ENCODE measurements around the gene HBQ1. TPM values are rescaled to one million over a fixed set of nuclear protein-coding genes. Genes with fewer than 3 reads are reported as not detected.
A peak's percentile ranks its signal among the peaks of the same experiment; 100 is the strongest.
"Not testable (repeated sequence)": the region's sequence is repeated elsewhere in the genome, so short reads cannot be mapped to it uniquely, and the experiment has no call there.

HBQ1 gene
- polyA plus RNA-seq (ENCODE audit: insufficient read length in 4 of 4), result 1 to 10 TPM in 2 of 4 donors, under 1 TPM in 1, not detected in 1; 0.85 to 4.5 (median 1.1) TPM

DNA sequence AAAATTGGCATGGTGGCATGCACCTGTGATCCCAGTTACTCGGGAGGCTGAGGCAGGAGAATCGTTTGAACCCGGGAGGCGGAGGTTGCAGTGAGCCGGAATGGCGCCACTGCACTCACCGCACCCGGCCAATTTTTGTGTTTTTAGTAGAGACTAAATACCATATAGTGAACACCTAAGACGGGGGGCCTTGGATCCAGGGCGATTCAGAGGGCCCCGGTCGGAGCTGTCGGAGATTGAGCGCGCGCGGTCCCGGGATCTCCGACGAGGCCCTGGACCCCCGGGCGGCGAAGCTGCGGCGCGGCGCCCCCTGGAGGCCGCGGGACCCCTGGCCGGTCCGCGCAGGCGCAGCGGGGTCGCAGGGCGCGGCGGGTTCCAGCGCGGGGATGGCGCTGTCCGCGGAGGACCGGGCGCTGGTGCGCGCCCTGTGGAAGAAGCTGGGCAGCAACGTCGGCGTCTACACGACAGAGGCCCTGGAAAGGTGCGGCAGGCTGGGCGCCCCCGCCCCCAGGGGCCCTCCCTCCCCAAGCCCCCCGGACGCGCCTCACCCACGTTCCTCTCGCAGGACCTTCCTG, at the start of gene HBQ1:
TSS of gene HBQ1 (plus strand) at position 359 of the 575 bp plus-strand sequence. CDS start at position 387, 28 bp downstream.
- no peak for DNase-seq (ENCODE audit: low read depth in 4 of 4, low spot score in 3 of 4)

DNA sequence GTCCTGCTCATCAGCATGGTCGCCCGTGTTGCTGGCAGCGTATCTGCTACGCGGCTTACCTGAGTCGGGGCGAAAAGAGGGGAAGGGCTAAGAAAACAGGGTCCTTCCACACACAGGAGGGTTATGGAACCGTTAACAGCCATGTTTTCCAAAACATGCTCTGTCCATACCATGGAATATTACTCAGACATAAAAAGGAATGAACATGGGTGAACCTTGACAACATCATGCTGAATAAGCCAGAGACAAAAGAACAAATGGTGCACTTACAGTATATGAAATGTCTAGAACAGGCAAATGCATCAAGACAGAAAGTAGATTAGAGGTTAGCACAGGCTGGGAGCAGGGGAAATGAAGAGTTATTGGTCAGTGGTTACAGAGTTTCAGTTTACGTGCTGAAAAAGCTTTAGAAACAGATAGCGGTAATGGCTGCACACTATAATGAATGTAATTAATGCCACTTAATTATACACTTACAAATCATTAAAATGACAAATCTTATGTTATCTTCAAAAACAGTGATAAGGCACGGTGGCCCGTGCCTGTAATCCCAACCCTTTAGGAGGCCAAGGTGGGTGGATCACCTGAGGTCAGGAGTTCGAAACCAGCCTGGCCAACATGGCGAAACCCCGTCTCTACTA, 49.6 kb upstream of the HBQ1 start:
- no peak for DNase-seq (ENCODE audit: low read depth in 4 of 4, low spot score in 3 of 4)

DNA sequence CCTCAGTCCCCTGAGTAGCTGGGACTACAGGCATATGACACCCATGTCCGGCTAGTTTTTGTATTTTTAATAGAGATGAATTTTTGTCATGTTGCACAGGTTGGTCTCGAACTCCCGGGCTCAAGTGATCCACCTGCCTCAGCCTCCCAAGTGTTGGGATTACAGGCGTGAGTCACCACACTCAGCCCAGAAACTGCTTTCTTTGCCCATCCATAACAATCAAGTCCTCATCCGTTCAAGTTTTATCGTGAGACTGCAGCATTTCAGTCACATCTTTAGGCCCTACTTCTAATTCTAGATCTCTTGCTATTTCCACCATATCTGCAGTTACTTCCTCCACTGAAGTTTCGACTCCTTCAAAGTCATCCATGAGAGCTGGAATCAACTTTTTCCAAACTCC, 48.1 kb upstream of the HBQ1 start:
- DNase-seq (ENCODE audit: low read depth in 4 of 4, low spot score in 3 of 4), result no peak

DNA sequence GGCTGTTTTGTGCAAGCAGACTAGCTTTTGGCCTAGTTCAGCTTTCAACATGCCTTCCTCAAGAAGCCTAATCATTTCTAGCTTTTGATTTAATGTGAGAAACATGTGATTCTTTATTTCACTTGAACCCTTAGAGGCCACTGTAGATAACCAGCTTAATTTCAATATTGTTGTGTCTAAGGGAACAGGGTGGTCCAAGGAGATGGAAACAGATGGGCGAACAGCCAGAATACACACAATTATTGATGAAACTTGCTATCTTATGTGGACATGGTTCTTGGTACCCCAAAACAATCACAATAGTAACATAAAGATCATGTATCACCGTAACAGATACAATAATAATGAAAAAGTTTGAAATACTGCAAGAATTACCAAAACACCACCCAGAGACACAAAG, 46.5 kb upstream of the HBQ1 start:
- no peak for DNase-seq (ENCODE audit: low read depth in 4 of 4, low spot score in 3 of 4)

DNA sequence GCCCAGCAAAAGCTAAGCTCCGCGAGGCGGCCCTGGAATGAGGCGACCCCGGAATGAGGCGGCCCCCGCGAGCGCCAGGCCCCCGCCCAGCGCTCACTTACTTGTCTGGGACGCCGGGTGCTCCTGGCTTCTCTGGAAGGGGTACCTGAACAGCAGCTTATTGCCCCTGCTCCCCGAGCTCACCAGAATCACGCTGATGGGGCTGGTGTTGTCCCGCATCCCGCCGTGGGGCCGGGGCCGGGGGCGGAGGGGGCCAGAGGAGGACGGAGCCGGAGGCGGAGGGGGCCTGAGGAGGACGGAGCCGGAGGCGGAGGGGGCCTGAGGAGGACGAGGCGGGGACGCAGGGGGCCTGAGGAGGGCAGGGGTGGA, 42.2 kb upstream of the HBQ1 start:
- DNase-seq (ENCODE audit: low read depth in 4 of 4, low spot score in 3 of 4), result no peak

DNA sequence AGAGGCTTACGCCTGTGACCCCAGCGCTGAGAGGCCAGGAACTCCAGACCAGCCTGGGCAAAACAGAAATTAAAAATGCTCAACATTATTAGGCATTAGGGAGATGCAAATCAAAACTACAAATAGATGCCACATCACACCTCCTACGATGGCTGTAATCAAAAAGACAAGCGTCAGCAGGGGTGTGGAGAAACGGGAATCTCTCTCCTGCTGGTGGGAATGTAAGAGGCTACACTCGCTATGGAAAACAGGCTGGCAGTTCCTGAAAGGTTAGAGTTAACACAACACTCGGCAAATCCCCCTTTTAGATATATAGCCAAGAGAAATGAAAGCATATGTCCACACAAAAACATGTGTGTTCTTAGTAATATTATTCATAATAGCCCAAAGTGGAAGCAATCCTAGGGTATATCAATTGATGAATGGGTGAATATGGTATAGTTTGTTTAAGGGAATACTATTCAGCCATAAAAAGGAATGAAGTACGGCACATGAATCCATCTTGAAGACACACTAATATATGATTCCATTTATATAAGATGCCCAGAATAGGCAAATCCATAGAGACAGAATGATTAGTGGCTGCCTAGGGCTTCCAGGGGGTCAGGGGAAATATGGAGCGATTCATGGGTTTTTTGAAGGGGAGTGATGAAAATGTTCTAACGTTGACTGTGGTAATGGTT, 39.9 kb upstream of the HBQ1 start:
- no peak for DNase-seq (ENCODE audit: low read depth in 4 of 4, low spot score in 3 of 4)

DNA sequence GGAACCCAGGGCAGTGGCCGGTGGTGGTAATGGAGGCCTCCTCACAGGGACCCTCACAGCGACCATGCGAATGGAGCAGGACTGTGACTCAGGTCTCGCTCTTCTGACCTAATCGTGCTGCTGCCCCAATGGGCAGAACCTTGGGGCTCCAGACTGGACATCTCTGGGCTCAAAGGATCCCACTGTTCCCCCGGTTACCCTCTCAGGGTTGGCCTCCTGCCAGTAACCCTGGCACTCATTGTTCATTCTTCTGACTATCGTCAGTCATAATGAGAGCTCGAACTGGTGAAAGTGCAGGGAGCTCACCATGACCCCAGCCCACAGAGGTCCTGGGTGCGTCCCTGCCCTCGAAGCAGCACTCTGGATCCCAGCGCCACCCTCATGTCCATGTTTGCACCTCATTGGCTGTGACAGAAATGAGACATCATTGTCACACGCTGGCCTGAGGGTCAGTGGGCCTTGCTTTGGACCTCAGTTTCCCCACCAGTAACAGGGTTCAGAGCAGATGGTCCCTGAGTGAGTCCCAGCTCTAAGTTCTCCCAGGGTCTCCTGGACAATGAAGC, 37.8 kb upstream of the HBQ1 start:
- DNase-seq (ENCODE audit: low read depth in 4 of 4, low spot score in 3 of 4), result no peak

DNA sequence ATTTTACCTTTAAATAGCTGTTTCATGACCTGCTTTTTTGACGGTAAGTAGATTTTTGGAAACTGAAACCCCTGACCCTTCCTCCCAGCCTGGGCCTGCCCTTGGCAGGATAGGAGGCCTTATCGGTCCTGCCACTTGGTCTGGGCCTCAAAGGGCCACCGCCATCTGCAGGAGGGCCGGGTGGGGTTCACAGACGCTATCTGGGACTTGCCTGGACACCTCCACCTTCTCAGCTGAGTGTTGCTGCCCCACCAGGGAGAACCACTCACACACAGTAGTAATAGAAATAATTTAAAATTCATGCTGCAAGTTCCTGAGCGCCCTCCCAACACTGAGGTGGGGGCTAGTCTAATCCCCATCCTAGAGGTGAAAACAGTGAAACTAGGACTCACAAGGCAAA, 37.2 kb upstream of the HBQ1 start:
- no peak for DNase-seq (ENCODE audit: low read depth in 4 of 4, low spot score in 3 of 4)

DNA sequence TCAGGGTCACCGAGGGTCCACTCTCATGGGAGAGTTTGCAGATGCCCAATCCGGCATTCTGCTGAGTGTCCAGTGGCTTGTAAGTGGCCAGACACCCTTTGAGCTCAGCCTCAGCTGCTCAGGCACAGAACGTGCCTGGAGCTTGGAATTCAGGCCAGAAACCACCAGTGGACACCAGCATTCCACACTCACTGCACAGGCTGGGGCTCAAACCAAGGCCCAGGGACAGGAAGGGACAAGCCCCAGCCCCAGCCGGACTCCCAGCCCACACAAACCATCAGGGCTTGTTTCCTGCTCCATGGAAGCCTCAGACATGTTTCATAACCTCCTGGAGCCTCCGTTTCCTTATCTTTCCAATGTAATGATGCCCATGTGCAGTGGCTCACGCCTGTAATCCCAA, 36.8 kb upstream of the HBQ1 start:
- no peak for DNase-seq (ENCODE audit: low read depth in 4 of 4, low spot score in 3 of 4)

DNA sequence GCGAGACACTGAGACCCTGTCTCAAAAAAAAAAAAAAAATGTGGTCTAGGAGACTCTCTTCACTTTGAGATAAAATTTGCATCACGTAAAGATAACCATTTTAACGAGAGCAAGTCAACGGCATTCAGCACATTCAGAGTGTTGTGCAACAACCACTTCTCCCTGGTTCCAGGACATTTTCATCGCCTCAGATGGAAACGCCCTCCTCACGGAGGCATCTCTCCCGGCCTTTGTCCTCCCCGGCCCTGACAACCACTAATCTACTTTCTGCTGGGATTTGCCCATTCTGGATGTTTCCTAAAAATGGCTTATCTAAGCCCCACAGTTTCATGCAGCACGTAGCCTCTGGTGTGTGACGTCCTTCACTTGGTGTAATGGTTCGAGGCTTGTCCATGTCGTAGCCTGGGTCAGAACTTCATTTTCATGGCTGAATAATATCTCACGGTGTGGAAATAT, 35.4 kb upstream of the HBQ1 start:
- no peak for DNase-seq (ENCODE audit: low read depth in 4 of 4, low spot score in 3 of 4)

DNA sequence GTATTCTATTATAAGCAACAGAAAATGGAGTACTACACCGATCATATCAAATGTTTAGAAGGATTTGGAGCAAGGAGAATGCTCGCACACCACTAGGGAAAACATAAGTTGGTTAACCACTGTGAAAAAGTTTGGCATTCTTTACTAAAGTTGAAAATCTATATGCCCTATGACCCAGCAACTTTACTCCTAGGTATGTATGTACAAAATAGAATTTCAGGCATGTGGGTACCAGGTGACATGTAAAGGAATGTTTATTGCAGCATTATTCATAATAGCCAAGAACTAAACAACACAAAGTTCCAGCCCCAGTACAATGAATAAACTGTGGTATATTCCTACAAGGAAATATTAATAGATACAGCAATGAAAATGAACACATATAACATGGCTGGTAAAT, 33.6 kb upstream of the HBQ1 start:
- no peak for DNase-seq (ENCODE audit: low read depth in 4 of 4, low spot score in 3 of 4)

DNA sequence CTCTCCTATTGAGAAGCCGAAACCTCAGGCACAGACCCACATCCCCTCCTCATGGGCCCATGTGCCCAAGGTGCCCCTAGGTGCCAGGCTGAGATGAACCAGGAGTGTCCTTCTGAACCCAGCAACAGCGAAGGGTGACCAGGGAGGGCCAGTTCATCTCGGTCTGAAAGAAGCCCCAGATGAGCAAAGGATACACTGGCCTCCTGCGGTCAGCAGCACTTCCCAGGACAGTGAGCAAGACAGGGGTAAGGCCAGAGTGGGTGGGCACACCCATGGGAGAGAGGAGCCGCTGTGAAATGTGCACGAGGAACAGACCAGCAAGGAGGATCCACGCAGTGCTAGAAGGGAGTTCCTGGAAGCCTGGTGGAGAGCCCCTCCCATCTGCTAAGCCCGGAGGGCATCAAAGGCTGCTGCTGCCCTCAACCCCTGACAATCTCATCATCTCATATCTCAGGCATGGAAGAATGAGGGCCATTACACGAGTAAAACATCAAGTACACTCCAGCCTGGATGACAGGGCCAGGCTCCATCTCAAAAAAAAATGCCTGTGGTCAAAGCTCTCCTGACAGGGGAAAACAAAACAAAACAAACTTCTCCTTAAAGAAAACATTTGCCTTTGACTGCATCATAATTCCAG, 31.1 kb upstream of the HBQ1 start:
- no peak for DNase-seq (ENCODE audit: low read depth in 4 of 4, low spot score in 3 of 4)

DNA sequence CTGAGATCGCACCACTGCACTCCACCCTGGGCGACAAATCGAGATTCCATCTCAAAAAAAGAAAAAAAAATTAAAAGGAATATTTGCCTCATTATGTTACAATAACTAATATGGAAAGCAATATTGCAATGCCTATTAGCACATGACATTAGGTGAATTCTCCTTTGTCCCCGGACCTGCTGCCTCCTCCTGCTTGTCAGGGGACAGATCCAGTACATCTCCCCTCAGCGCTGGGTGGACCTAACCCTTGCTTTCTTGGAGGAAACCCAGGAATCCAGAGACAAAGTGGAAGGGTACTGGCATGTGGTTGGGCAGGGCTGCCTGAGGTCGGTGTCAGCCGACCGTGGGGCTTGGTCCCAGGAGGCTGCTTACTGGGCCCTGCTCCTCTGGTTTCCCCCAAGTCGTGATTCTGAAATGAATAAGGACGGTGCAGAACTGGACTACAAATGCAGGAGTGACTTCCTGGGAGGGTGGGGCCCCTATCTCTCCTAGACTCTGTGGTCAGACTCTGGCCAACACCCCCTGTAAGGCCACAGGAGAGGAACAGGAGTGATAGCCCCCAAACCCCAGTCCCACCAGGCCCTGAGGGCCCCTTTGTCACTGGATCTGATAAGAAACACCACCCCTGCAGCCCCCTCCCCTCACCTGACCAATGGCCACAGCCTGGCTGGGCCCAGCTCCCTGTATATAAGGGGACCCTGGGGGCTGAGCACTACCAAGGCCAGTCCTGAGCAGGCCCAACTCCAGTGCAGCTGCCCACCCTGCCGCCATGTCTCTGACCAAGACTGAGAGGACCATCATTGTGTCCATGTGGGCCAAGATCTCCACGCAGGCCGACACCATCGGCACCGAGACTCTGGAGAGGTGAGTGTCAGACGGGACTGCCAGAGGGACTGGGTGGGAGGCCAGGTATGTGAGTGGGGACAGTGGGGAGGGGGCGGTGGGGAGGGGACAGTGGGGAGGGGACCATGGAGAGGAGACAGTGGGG, 27.8 kb upstream of the HBQ1 start, which contains the start of gene HBZ:
TSS of gene HBZ (plus strand) at position 504 of the 988 bp plus-strand sequence. CDS start at position 770, 266 bp downstream.
- DNase-seq (ENCODE audit: low read depth in 4 of 4, low spot score in 3 of 4), result no peak

DNA sequence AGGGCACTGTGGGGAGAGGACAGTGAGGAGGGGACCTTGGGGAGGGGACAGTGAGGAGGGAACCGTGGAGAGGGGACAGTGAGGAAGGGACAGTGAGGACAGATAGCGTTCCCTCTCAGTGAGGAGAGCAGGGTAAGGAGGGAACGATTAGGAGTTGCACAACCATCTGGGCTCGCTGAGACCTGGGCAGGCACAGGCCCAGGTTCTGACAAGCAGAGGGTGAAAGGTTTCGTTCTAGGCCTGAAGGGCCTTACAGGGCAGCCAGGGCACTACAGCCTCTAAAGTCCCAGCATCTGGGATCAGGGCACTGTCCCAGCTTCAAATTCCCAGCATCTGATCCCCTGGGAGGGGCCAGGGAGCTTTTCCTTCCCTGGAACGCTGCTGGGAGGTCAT, 27.1 kb upstream of the HBQ1 start:
- not testable (repeated sequence) for DNase-seq (ENCODE audit: low read depth in 4 of 4, low spot score in 3 of 4)

DNA sequence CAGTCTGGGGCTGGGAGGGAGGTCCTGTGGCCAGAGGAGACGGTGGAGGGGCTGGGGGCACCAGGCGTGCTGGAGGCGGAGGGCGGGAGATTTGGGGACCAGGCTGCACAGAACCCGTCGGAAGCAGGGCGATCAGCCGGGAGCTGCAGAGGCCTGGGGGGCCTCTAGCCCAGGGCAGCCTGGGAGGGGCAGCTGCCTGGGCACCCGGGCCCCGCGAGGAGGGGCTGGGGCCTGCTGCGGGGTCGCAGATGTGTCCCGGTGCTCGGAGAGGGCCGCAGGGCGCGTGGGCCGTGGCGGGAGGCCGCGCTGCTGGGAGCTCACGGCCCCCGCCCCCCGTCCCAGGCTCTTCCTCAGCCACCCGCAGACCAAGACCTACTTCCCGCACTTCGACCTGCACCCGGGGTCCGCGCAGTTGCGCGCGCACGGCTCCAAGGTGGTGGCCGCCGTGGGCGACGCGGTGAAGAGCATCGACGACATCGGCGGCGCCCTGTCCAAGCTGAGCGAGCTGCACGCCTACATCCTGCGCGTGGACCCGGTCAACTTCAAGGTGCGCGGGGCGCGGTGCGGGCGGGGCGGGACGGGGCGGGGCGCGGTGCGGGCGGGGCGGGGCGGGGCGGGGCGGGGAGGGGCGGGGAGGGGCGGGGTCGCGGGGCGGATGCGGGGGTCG, 26.6 kb upstream of the HBQ1 start:
- not testable (repeated sequence) for DNase-seq (ENCODE audit: low read depth in 4 of 4, low spot score in 3 of 4)

DNA sequence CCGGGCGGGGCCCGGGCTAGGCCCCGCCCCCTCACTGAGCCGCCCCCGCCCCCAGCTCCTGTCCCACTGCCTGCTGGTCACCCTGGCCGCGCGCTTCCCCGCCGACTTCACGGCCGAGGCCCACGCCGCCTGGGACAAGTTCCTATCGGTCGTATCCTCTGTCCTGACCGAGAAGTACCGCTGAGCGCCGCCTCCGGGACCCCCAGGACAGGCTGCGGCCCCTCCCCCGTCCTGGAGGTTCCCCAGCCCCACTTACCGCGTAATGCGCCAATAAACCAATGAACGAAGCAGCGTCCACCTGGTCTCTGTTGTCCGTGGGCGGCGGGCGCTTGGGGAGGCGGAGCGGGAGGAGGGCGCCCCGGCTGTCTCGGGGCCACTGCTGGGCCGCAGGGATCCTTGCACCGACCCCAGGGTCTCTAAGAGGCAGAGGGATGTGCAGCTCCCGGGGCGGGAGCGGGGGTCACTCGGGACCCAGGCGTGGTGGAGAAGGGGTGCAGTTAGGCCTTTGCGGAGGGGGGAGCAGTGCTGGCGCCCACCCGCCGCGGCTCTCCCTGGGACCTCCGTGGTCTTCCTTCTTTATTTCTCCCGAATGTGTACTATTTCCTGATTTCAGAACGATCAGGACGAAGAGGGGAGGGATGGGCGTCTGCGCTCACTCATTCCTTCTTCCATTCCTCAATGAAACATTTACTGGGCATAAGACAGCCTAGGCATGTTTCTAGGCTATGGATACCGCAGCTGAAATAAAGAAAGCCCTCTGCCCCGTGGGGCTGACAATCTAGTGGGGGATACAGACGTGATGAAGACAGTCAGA, 25.8 kb upstream of the HBQ1 start:
- peak in 1 of 4 donors; percentile 27 for DNase-seq (ENCODE audit: low read depth in 4 of 4, low spot score in 3 of 4)

DNA sequence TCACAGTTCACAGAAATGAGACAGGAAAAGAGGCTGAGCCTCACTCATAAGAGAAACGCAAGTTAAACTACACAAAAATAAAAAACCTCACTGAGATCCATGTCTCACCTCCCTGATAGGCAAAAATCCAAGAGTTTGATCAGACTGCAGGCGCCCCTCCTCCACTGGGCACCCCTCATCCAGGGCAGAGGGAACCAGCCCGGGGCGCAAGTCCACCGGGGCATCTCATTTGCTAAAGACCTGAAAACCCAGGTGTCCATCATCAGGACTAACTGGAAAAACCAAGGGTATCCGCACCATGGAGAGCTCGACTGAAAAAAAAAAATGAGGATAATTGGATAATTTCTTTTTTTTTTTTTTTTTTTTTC, 25.2 kb upstream of the HBQ1 start:
- DNase-seq (ENCODE audit: low read depth in 4 of 4, low spot score in 3 of 4), result no peak

DNA sequence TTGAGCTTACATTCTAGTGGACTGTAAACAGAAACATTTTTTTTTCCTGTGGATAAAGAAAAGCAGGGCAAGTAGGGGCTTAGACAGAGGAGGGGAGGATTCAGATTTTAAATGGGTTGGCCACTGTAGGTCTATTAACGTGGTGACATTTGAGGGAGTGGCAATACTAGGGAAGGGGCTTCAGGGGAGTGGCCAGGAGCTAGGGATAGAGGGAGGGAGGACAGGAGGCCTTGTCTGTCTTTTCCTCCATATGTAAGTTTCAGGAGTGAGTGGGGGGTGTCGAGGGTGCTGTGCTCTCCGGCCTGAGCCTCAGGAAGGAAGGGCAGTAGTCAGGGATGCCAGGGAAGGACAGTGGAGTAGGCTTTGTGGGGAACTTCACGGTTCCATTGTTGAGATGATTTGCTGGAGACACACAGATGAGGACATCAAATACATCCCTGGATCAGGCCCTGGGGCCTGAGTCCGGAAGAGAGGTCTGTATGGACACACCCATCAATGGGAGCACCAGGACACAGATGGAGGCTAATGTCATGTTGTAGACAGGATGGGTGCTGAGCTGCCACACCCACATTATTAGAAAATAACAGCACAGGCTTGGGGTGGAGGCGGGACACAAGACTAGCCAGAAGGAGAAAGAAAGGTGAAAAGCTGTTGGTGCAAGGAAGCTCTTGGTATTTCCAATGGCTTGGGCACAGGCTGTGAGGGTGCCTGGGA, 21.0 kb upstream of the HBQ1 start:
- DNase-seq (ENCODE audit: low read depth in 4 of 4, low spot score in 3 of 4), result no peak
